GM21360 (cell line): ENCODE measurements around the gene CLMN.

ENCODE experiments used
- ATAC-seq: cut with Tn5 transposase; IDR thresholded peaks from one replicate; pipeline ENCODE4 v1.9.1; 2021; ENCODE audit warnings: mild to moderate bottlenecking, moderate library complexity; ENCODE audit not compliant: unreplicated experiment

The CLMN gene

GRCh38 chr14:95304342-95304741, 15.4 kb downstream of the CLMN start:
- no peak for ATAC-seq

GRCh38 chr14:95303552-95303951, 16.2 kb downstream of the CLMN start:
- no peak for ATAC-seq

- no peak for ATAC-seq
Measured at GRCh38 chr14:95302667-95303506, 16.8 kb downstream of the CLMN start.

GRCh38 chr14:95301527-95302187, 18.1 kb downstream of the CLMN start:
- no peak for ATAC-seq

GRCh38 chr14:95300697-95301526, 18.8 kb downstream of the CLMN start:
- no peak for ATAC-seq

- ATAC-seq = no peak
Measured at GRCh38 chr14:95300002-95300696, 19.6 kb downstream of the CLMN start.

GRCh38 chr14:95299271-95299670, 20.4 kb downstream of the CLMN start:
- ATAC-seq = no peak

GRCh38 chr14:95297832-95298231, 21.9 kb downstream of the CLMN start:
- no peak for ATAC-seq

GRCh38 chr14:95296966-95297365, 22.7 kb downstream of the CLMN start:
- ATAC-seq = no peak

GRCh38 chr14:95295600-95296376, 23.9 kb downstream of the CLMN start:
- no peak for ATAC-seq

- no peak for ATAC-seq
Measured at GRCh38 chr14:95294834-95295599, 24.7 kb downstream of the CLMN start.

GRCh38 chr14:95294320-95294719, 25.4 kb downstream of the CLMN start:
- no peak for ATAC-seq

GRCh38 chr14:95293449-95293848, 26.3 kb downstream of the CLMN start:
- no peak for ATAC-seq

GRCh38 chr14:95292660-95293425, 26.9 kb downstream of the CLMN start:
- no peak for ATAC-seq

- no peak for ATAC-seq
Measured at GRCh38 chr14:95291859-95292542, 27.7 kb downstream of the CLMN start.

GRCh38 chr14:95290871-95291431, 28.8 kb downstream of the CLMN start:
- ATAC-seq = no peak

GRCh38 chr14:95290021-95290420, 29.7 kb downstream of the CLMN start:
- no peak for ATAC-seq
